ENCODE data around the gene CCDC57.
A peak's percentile ranks its signal among the peaks of the same experiment; 100 is the strongest.
"Not testable (repeated sequence)": the region's sequence is repeated elsewhere in the genome, so short reads cannot be mapped to it uniquely, and the experiment has no call there.

CCDC57 gene

GRCh38 chr17:82204831-82205719 lies 7.6 kb downstream of the CCDC57 start:
- DNase-seq (ENCODE audit: low read depth in 3 of 3): no peak

- DNase-seq (ENCODE audit: low read depth in 3 of 3): no peak
Measured at GRCh38 chr17:82203920-82204319, 8.7 kb downstream of the CCDC57 start.

GRCh38 chr17:82202981-82203380 lies 9.7 kb downstream of the CCDC57 start:
- no peak for DNase-seq (ENCODE audit: low read depth in 3 of 3)

GRCh38 chr17:82201498-82201910 lies 11.1 kb downstream of the CCDC57 start:
- DNase-seq (ENCODE audit: low read depth in 3 of 3): no peak

GRCh38 chr17:82200743-82201497 lies 11.7 kb downstream of the CCDC57 start:
- peak in 1 of 3 donors; percentile 67 for DNase-seq (ENCODE audit: low read depth in 3 of 3)

- DNase-seq (ENCODE audit: low read depth in 3 of 3): no peak
Measured at GRCh38 chr17:82200135-82200534, 12.5 kb downstream of the CCDC57 start.

GRCh38 chr17:82199496-82199895 lies 13.1 kb downstream of the CCDC57 start:
- DNase-seq (ENCODE audit: low read depth in 3 of 3): no peak

GRCh38 chr17:82198092-82198491 lies 14.6 kb downstream of the CCDC57 start:
- no peak for DNase-seq (ENCODE audit: low read depth in 3 of 3)

GRCh38 chr17:82195675-82196672 lies 16.7 kb downstream of the CCDC57 start:
- no peak for DNase-seq (ENCODE audit: low read depth in 3 of 3)

GRCh38 chr17:82194765-82195164 lies 17.9 kb downstream of the CCDC57 start:
- no peak for DNase-seq (ENCODE audit: low read depth in 3 of 3)

- DNase-seq (ENCODE audit: low read depth in 3 of 3): no peak
Measured at GRCh38 chr17:82193520-82194220, 19.0 kb downstream of the CCDC57 start.

GRCh38 chr17:82193050-82193449 lies 19.6 kb downstream of the CCDC57 start:
- not testable (repeated sequence) for DNase-seq (ENCODE audit: low read depth in 3 of 3)

GRCh38 chr17:82188001-82188961 lies 24.4 kb downstream of the CCDC57 start:
- no peak for DNase-seq (ENCODE audit: low read depth in 3 of 3)

GRCh38 chr17:82187500-82187899 lies 25.1 kb downstream of the CCDC57 start:
- no peak for DNase-seq (ENCODE audit: low read depth in 3 of 3)

- no peak for DNase-seq (ENCODE audit: low read depth in 3 of 3)
Measured at GRCh38 chr17:82186221-82186620, 26.4 kb downstream of the CCDC57 start.

- DNase-seq (ENCODE audit: low read depth in 3 of 3): no peak
Measured at GRCh38 chr17:82184761-82185160, 27.9 kb downstream of the CCDC57 start.

GRCh38 chr17:82180776-82181528 lies 31.7 kb downstream of the CCDC57 start:
- DNase-seq (ENCODE audit: low read depth in 3 of 3): no peak

GRCh38 chr17:82179946-82180475 lies 32.6 kb downstream of the CCDC57 start:
- DNase-seq (ENCODE audit: low read depth in 3 of 3): no peak

- DNase-seq (ENCODE audit: low read depth in 3 of 3): no peak
Measured at GRCh38 chr17:82179412-82179811, 33.2 kb downstream of the CCDC57 start.

Measured in stimulated activated CD4-positive, alpha-beta T cell treated with anti-CD3 and anti-CD28 coated beads, TNF-alpha, amount 100 ng/mL, for 48 hours (primary cell).